HG03280 (cell line): ENCODE measurements around the gene NRP2.

Experiments
- ATAC-seq: cut with Tn5 transposase; IDR thresholded peaks from one replicate; pipeline ENCODE4 v1.9.1; 2021; ENCODE audit warnings: mild to moderate bottlenecking, moderate library complexity; ENCODE audit not compliant: unreplicated experiment

Gene NRP2

DNA sequence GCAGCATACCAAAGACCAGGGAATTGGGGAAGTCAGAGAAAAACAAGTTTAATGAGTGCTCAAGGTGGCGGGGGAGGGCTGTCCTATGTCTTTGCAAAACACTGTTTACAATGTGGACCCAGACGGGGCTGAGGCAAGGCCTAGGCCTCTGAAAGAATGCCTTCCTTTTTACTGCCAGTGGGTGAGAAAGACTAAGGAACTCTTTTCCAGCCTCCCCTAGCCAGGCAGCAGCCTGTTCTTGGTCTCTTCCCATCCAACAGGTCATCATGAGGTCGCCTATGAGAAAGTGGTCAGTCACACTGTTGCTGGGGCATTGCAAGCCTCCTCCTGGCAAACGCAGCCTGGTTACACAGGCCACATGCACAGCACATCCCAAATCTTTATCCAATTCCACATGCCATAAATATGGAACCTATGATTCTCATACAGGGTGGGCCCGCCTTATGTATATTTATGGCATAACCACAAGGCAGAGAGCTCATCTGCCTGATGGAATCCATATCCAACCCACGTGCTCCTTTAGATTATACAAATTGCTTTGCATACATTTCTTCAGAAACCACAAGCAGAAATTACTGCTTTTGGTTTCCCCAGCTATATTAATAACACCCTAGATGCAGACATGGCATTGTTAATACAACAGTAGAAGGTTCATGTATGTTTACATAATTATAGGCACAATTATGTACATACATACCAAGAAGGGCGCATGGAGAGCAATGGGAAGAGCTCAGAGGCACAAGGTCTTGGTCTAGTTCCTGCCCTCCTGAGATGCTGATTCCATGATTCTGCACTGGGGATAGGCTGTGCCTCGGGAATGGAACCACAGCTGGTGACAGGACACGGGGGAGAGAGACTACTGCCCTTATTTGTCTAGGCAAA is 48.6 kb downstream of the NRP2 start:
- ATAC-seq, result no peak

DNA sequence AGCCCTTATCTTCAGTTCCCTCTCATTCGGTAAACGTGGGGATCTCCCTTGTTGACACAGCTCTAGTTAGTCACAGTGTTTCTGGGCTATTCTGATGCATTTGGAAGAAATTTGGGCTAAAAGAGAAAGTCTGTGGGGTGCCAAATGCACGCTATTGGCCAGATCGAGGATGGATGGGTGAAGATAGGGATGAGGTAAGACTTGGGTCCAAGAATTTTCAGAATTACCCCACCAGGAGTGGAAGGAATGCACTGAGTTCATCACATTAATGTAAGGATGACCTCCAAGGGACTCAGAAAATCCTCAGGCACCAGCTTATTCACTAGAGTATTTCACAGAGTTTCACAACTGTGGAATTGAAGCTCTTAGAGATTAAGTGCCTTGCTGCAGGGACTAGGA is 49.3 kb downstream of the NRP2 start:
- ATAC-seq, result no peak

DNA sequence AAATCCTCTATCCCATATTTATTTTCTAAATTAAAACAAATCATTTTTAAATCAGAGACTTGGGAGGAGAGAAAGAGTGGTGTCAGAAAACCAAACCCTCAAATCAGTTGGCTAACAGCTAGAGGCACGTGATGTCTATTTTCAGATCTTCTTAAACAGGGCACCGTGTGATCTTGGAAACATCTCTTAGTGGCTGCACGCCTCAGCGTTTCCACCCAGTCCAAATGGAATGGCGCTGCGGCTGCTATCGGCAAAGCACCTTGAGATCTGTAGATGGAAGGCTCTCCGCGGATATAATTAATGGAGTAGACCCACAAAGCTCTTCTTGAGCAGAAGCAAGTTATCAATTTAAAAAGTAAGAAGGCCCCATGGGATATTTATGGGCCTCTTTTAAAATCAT is 50.0 kb downstream of the NRP2 start:
- ATAC-seq, result no peak

DNA sequence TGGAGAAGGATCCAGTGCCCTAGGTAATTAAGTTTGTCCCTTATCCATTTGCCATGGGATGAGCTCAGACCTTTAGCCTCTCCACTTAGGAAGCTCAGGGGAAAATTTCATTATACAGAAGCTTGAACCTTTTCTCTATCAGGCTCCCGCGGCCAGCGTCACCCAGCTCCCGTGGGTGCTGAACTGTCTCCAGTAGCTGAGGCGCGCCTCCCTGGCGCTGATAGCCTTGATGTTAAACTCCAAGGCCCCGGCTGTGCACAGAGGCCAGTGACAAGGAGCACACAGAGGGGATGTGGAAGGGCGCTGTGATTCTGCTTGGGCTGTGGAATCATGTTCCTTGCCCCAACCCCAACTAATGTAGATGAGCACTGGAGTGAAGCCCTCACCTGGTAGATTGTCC is 50.8 kb downstream of the NRP2 start:
- no peak for ATAC-seq

DNA sequence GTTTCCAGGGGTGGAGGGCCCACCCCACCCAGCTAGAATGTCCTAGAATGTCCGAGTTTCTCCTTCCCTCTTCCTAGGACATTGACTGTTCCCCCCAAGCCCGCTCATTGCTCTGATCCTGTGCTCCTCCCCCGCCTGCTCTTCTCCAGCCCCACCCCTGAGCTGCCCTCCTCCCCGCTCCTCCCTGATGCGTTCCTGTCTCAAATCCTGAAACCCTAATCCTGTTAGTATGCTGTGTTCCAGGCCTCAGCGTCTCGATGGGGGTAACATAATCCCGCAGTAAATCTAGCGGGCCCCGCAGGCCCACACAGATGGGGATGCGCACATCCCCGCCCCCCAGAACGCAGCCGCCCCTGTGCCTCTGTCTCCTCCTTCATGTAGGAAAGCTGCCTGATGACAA is 51.3 kb downstream of the NRP2 start:
- ATAC-seq, result no peak

DNA sequence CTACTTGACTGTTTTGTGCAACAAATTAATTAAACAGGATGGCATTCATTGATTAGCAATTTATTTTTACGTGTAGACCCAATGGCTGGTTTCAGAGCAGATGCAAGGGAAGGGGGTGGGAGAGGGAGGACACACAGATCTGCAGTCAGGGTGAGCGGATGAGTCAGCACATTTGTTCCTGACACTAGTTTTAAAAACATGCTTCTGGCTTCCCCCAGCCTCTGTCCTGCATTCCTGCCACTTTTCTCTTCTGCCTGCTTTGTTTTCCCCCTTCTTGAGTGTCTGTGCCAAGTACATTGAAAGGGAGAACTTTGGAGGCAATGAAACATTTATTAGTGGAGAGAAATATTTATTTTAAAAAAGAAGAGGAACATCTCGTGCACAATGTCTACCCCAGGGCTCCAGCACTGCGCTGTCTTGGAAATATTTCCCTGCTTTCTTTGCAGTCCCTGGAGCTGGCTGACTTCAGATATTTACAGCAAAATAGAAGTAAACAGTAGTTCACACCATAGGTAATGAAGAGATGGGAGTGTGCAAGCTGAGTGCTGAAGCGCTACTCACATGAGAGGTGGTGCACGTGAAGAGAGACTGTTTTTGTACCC is 52.2 kb downstream of the NRP2 start:
- ATAC-seq, result no peak

DNA sequence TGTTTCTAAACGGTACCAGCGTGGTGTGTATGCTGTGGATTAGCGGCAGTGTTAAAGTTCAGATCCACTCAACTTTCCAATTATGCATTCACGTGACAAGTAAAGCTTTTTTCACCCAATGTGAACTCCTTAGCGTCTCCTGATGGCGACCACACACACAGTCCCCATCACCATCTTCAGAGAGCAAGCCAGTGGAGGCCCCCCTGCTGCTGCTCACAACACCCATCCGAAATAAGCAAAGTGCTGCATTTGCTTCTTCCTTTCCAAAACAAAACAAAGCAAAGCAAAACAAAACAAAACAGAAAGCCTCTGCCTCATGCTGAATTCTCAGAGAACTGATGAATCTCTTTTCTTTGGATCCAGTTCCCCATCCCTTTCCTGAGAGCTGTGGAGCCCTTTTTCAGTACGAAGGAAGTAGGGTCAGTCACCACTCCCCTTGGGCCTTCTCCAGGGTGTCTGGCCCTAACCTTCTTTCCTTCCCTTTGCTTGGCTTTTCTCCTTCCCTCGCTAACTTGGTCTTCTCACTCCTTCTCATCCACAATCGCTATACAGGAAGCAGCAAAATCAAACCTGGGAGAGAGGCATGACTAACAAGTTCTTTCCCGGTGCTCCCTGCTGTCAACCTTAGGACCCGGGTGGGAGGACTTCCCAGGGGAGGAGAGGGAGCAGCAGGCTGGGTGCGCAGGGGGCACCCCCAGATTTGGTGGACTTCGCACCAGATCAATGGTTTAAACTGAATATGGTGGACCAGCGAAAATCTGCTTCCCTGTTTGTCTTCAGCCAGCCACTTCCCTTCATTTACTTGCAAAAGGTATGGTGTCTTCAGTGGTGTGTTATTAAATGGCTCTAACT is 56.0 kb downstream of the NRP2 start:
- no peak for ATAC-seq

DNA sequence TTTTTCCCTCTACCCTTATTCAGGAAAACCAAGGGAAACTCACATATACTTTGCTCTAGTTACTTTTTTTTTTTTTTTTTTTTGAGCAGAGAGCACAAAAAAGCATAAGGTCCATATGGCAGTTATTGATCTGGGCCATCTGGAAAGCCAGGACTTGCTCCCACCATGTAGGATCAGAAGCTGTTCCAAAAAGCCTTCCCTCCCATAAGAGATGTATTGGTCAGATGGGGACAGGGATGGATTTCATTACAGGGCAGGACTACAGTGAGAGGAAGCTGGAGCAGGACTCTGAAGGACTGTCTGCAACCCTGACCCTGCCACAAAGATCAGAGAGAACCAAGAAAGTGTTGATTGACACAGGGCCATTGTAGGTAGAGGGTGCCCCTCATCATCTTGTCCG is 57.3 kb downstream of the NRP2 start:
- ATAC-seq, result no peak

DNA sequence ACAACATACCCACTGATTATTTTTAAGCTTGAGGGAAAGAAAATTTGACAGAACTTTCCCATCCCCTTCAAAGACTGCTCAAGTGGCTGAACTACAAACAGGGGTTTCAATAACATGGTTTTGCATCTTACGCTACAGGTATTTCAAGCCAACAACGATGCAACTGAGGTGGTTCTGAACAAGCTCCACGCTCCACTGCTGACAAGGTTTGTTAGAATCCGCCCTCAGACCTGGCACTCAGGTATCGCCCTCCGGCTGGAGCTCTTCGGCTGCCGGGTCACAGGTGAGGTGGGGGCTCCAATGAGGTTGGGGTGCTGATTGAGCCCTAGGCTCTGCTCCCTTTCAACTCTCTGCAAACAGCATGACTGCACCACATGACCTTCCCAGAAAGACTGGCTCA is 58.1 kb downstream of the NRP2 start:
- ATAC-seq, result no peak

DNA sequence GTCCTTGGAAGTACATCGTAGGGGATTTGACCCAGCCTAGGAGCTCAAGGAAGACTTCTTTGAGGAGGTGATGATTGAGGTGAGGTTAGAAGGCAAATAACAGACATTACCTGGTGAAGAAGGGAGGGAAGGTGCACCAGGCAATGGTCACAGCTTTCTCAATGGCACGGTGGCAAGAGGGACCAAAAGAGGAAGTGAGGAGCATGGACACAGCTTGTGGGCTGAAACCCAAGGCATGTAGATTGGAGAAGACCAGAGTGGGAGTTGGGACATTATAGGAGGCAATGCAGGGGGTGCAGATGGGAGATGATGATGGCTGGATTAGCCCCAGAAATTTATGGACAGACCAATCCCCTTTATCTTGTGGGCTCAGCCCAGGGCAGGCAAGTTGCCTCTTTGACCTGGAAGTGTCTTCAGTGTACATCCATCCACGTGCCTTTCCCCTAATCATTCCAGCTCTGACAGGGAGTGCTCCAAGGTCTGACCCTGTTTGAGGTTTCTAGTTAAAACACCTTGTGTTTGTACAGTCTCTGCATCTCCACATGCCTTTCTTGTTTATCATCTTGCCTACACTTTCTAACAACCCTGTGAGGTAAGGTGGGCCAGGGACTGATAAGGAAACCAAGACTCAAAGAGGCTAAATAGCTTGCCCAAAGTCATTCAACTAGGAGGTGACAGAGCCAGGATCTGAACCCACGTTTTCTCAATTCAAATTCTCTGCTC is 59.1 kb downstream of the NRP2 start:
- ATAC-seq, result no peak

DNA sequence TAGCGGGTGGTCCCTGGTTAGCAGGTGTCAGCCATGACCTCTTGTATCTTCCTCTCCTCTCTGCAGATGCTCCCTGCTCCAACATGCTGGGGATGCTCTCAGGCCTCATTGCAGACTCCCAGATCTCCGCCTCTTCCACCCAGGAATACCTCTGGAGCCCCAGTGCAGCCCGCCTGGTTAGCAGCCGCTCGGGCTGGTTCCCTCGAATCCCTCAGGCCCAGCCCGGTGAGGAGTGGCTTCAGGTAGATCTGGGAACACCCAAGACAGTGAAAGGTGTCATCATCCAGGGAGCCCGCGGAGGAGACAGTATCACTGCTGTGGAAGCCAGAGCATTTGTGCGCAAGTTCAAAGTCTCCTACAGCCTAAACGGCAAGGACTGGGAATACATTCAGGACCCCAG is 60.8 kb downstream of the NRP2 start:
- no peak for ATAC-seq

DNA sequence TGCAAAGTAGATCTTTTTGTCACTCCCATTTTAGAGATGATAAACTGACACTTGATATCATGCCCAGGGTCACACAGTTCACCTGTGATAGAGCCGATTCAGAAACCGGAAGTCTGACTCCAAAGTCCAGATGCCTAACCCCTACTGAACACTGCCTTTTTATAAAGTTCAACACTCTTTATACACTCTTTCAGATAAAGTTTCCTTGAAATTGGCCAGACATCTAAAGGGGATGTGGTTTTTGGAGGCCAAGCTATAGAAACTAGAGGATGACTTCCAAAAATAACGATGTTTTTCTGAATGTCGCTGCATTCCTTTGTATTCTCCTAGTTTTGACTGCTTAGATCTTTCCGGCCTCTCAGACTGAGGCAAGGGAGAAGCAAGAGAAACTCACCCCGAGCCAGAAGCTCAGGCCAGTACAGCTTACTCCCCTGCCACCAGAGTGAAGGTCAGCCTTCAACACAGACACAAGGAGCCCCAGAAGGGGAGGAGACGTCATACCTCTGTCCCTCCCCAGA is 61.8 kb downstream of the NRP2 start:
- no peak for ATAC-seq

DNA sequence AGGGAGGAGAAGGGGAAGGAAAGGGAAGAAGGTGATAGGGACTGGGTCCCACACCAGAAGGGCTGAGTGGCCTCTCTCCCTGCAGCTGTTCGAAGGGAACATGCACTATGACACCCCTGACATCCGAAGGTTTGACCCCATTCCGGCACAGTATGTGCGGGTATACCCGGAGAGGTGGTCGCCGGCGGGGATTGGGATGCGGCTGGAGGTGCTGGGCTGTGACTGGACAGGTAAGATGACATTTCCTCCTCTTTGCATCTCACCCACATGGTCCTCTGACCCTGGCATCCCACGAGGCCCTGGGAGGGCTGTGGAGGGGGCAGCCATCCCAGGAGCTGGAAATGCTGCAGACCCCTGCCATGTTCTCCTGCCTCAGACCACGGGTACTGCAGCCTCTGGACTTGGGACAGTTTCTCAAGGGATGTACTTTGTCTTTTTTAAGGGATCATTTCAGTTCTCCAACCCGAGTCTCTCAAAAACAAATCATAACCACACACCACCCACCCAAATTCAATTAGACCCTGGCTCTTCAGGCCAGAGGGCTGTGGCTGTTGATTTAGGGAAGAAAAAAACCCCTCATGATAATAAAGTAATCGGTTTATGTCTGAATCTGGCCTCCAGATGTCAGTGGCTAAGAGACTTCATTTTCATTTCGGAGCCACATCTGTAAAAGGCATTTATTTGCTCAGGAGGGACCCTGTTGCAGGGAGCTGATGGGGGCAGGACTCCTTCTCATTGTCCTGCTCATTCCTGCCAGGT is 63.5 kb downstream of the NRP2 start:
- ATAC-seq, result no peak

DNA sequence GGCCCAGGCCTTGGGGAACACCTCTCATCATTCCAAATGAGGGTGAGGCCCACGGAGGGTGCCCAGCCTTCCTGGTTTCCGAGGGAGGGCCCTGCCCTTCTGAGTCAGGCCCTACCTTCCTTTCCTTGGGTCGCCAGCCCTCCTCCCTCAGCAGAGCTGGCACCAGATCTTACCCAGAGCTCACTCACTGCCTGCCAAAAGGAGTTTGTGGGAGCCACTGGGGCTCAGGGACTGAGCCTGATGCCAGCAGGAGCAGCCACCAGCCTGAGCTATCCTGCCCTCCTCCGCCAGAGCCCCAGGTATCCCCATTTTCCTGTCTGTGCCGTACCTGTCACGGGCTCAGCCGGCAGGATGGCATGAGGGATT is 64.1 kb downstream of the NRP2 start:
- ATAC-seq, result no peak

DNA sequence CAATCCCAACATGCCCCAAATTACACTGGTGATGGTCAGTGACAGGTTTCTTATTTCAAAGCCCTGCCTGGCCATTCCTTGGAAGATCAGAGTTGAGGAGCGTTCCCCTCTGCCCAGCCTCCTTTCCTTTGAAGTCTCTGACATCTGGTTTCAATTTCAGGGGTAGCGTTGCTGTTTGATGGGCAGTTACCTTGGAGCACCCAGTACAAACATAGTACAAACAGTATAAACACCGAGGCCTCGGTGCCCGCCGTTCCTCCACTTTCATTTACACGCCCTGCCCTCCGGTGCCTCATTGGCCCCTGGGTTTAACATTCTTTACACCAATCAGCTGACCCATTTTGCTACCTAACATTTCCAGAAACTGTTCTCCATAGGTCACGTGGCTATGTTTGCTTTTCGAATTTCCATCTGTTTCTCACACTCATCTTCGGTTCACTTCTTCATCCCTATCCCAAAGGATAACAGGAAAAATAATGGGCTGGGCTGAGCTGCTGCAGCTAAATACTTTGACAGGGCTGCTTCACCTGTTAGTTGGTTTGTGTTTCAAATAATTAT is 65.6 kb downstream of the NRP2 start:
- ATAC-seq, result no peak

DNA sequence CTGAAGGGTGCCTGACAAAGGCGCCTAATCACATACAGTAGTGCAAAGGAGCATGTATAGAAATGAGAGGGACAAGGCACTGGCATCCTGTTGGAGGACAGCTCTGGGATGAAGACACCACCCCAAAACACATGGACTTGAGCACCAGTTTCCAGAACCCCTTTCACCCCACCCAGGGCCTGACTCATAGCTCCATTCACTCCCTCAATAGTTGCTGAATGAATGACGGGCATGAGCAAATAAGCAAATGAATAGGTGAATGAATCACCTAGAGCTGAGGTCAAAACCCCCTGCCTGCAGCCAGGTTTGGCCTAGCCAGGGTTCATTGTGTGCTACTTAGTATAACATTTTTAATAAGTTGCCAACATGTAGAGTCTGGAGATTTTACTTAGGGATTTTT is 66.3 kb downstream of the NRP2 start:
- no peak for ATAC-seq

DNA sequence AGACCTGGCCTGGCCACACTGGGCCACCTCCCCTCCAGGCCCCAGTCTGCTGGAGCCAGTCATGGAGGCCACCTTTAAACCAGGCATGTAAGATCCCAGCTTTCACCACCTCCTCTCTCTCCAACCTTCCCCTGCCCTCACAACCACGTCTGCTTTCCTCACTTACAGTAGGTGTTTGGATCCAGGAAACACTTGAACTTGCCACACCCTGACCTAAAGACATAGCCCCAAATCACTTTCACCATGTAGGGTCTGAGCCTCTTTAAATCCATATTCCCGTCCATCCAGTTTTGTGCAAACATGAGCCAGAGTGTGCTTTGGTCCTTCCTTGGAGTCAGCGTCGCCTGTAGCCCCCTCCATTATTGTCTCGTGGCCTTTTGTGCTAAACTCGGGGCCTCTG is 66.8 kb downstream of the NRP2 start:
- no peak for ATAC-seq

DNA sequence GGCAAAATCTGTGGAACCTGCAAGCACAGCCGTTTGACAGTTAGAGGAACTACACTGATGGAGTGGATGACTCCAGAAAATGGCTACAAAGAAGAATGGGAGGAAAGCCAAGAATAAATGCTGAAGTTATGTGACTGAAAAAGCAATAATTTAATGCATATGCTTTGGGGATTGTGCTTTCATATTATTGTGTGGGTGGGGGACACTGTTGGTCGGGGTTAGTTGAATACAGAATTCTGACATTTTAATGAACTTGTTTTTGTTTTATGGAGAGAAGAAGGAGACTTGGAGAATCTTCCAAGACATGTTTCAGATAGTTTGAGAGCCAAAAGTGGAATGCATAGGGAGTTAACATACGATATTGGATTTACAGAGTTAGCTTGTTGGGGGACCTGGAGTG is 68.5 kb downstream of the NRP2 start:
- no peak for ATAC-seq

DNA sequence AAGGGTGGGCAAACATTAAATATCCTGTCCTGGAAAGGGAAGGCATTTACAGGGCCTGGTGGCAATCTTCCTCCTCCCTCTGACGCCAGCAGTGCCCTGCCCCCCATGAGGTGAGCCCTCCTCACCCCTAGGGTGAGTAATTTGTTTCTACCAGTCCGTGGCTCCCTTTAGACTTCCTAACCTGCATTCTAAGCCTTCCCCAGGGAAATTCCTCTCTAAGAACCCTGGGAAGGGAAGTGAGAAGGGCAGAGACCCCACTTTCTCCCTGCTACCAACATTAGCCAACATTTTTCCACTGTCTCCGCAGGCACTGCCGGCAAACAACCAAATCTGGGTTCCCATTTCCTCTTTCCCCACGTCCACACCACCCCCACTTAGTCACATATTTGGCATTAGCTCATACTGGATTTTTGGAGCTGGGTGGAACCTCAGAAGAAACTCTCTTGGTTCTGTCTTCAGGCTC is 69.3 kb downstream of the NRP2 start:
- ATAC-seq, result no peak

DNA sequence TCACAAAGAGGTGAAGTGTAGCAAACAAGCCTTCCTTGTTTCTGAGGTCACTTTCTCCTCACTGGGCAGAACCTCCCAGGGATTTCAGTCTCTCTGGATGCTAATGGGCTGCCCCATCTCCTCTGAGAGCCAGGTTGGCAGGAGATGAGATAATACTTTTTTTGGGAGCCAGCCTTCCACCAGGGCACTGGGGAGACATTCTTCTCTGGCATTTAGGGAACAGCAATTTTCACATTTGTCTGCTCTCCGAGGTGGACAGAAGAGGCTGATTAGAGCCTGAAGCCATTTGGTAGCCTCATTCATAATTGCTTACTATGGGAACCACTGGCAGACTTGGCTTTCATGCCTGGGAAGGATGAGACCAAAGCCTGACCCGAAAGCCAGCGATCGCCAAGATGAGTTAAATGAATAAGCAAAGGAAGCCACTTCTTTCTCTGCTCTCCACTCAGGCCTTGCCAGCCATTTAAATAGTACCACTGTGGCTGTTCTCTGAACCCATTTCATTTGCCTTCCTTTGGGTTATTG is 70.1 kb downstream of the NRP2 start:
- no peak for ATAC-seq
